Gastroesophageal sphincter (tissue), 4 donors: ENCODE results near the gene KRTAP10-2. TPM values are rescaled to one million over a fixed set of nuclear protein-coding genes. Genes with fewer than 3 reads are reported as not detected.

Experiments used
- ATAC-seq: fragments of 150-250 bp; one replicate; pipeline ENCODE4 v1.9.1; 2016; ENCODE audit warnings: mild to moderate bottlenecking, moderate library complexity
- H3K27ac ChIP-seq, 4 donors: fragments of 200-600 bp; sonication (generic) in 3 of 4; 1 replicate in 3 of 4; 2 replicates in 1 of 4; pipeline ENCODE4 v1.5.1; 2016 to 2019
- H3K27me3 ChIP-seq: fragments of 200-600 bp; sonication (generic); one replicate; pipeline ENCODE4 v1.5.1; 2019
- H3K36me3 ChIP-seq, 2 donors: fragments of 200-600 bp; sonication (generic); one replicate each; pipeline ENCODE4 v1.5.1; 2019; ENCODE audit warnings: control low read depth in 1 of 2
- H3K4me1 ChIP-seq, 3 donors: fragments of 200-600 bp; sonication (generic); 1 replicate in 2 of 3; 2 replicates in 1 of 3; pipeline ENCODE4 v1.5.1; 2016 to 2019; ENCODE audit warnings: control low read depth in 2 of 3
- H3K4me3 ChIP-seq, 2 donors: fragments of 200-600 bp; sonication (generic); one replicate each; pipeline ENCODE4 v1.5.1; 2019; ENCODE audit warnings: mild to moderate bottlenecking in 1 of 2, moderate library complexity in 1 of 2
- H3K9me3 ChIP-seq, 3 donors: fragments of 200-600 bp; sonication (generic); one replicate each; pipeline ENCODE4 v1.5.1; 2017 to 2019; ENCODE audit warnings: control low read depth in 2 of 3
- EP300 ChIP-seq: sonication (generic); formaldehyde crosslinking; IDR thresholded peaks from one replicate; pipeline ENCODE4 v1.6.1; 2017; ENCODE audit warnings: antibody characterized with exemption, mild to moderate bottlenecking
- POLR2A ChIP-seq, 2 donors: fragments of 450-650 bp; IDR thresholded peaks; one replicate each; pipeline ENCODE4 v1.6.1; 2017; ENCODE audit warnings: antibody characterized with exemption in 2 of 2, mild to moderate bottlenecking in 2 of 2, moderate library complexity in 1 of 2
- POLR2AphosphoS5 ChIP-seq: sonication (generic); formaldehyde crosslinking; IDR thresholded peaks from one replicate; pipeline ENCODE4 v1.6.1; 2017; ENCODE audit warnings: antibody characterized with exemption
- WGBS, 2 donors: methylation state at CpG; one replicate each; pipeline ENCODE4 v1.1.5; 2018; ENCODE audit warnings: low coverage in 1 of 2; 5-methylcytosine and 5-hydroxymethylcytosine counted together
- total RNA-seq, 4 donors: library from RNA; depleted of rRNA; stranded (reverse); fragments of >200 nt; gene quantifications; one replicate each; pipeline ENCODE4 v1.1.0, GENCODE V29; 2016
- TF ChIP-seq, protein P1 (sequence below), 4 experiments: fragments of 200-600 bp in 2 of 4; fragments of 450-650 bp in 2 of 4; sonication (generic) in 1 of 4; IDR thresholded peaks; one replicate each; pipeline ENCODE4 v1.5.1; 2017 to 2019; ENCODE audit warnings: antibody characterized with exemption in 4 of 4, mild to moderate bottlenecking in 2 of 4, moderate library complexity in 2 of 4

KRTAP10-2 gene
- total RNA-seq, 4 donors from 2014 or later: not detected

DNA sequence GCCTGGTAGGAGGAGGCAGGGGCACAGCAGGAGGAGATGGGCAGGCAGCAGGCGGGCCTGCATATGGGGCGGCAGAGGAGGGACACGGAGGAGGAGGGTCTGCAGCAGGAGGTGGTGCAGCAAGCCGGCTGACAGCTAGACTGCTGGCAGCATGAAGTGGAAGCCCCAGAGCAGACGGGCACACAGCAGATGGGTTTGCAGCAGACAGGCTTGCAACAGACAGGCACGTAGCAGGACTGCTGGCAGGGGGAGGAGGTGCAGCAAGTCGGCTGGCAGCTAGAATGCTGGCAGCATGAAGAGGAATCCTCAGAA is 28.5 kb upstream of the KRTAP10-2 start:
- Histone ChIP-seq H3K4me3 (no peak overlapping the region), H3K27me3 (peaks cover 47% of the 10 kb centered on the region), H3K36me3 (no peaks in the 10 kb centered on the region), H3K27ac (no peak overlapping the region), H3K4me1 (peaks cover 0 to 4% (median 0%) of the 10 kb centered on the region in 3 donors), H3K9me3 (peaks cover 0 to 62% (median 0%) of the 10 kb centered on the region in 3 donors)
- TF ChIP-seq POLR2A (IDR thresholded peaks at IDR 0.05) (no peak), POLR2AphosphoS5 (no peak), EP300 (no peak)
- TF ChIP-seq, protein P1, sequence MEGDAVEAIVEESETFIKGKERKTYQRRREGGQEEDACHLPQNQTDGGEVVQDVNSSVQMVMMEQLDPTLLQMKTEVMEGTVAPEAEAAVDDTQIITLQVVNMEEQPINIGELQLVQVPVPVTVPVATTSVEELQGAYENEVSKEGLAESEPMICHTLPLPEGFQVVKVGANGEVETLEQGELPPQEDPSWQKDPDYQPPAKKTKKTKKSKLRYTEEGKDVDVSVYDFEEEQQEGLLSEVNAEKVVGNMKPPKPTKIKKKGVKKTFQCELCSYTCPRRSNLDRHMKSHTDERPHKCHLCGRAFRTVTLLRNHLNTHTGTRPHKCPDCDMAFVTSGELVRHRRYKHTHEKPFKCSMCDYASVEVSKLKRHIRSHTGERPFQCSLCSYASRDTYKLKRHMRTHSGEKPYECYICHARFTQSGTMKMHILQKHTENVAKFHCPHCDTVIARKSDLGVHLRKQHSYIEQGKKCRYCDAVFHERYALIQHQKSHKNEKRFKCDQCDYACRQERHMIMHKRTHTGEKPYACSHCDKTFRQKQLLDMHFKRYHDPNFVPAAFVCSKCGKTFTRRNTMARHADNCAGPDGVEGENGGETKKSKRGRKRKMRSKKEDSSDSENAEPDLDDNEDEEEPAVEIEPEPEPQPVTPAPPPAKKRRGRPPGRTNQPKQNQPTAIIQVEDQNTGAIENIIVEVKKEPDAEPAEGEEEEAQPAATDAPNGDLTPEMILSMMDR (IDR thresholded peaks at IDR 0.05): no peak
- ATAC-seq: no peak
- 67 to 84% methylated on average over 5 to 7 of the region's 7 CpGs for WGBS, 2 donors

DNA sequence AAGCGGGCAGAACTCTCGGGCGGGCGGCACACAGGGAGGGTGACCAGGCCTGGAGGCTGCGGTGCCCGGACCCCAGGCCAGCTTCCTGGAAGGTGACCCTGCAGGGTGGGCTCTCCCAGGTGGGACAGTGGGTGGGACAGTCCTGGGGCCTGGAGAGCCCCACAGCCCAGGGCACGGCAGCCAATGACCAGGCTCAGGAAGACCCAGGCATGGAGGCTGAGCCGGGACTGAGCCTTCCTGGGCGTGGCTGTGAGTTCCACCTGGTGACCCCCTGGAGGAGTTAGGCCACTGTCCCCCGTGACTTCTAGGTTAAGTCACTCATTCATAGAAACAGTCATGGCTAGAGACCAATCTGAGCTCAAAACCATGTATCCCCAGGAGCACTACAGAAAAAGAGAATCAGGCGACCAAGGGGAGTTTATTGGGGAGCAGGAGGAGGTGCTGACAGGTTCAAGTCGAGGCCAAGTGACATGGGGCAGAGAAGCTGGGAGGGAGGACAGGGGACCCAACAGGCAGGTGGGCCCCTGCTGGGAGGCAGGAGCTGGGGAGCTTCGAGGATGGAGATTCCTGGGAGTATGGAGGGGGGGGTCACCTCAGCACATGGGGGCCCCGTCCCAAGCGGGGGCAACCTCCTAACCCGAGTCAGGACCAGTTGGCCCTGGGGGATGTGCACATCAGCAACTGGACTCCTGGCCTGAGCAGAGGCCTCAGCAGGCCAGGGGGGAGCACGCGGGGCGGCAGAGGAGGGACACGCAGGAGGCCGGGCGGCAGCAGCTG is 27.9 kb upstream of the KRTAP10-2 start:
- H3K4me3 ChIP-seq: no peak overlapping the region
- peaks cover 53% of the 10 kb centered on the region for H3K27me3 ChIP-seq
- H3K27ac ChIP-seq: no peak overlapping the region
- no peaks in the 10 kb centered on the region for H3K36me3 ChIP-seq
- TF ChIP-seq POLR2AphosphoS5: no peak
- no peak for TF ChIP-seq EP300
- TF ChIP-seq, protein P1 (IDR thresholded peaks at IDR 0.05): no peak
- no peak for TF ChIP-seq POLR2A (IDR thresholded peaks at IDR 0.05)
- H3K9me3 ChIP-seq: peaks cover 0 to 62% (median 0%) of the 10 kb centered on the region in 3 donors
- peaks cover 0 to 4% (median 0%) of the 10 kb centered on the region in 3 donors for H3K4me1 ChIP-seq
- 75% methylated on average over 2 to 5 of the region's 22 CpGs for WGBS, 2 donors
- no peak for ATAC-seq

- H3K36me3 ChIP-seq: no peaks in the 10 kb centered on the region
- H3K4me3 ChIP-seq: no peak overlapping the region
- TF ChIP-seq POLR2AphosphoS5: no peak
- TF ChIP-seq POLR2A (IDR thresholded peaks at IDR 0.05): no peak
- TF ChIP-seq EP300: no peak
- TF ChIP-seq, protein P1 (IDR thresholded peaks at IDR 0.05): no peak
- H3K27ac ChIP-seq: no peak overlapping the region
- WGBS, 2 donors: 87 to 92% methylated on average over 7 to 11 of the region's 17 CpGs
- peaks cover 0 to 4% (median 0%) of the 10 kb centered on the region in 3 donors for H3K4me1 ChIP-seq
- H3K9me3 ChIP-seq: peaks cover 0 to 62% (median 0%) of the 10 kb centered on the region in 3 donors
- no peak for ATAC-seq
- H3K27me3 ChIP-seq: peaks cover 58% of the 10 kb centered on the region
These were observed 27.2 kb upstream of the KRTAP10-2 start for GRCh38 chr21:44578371-44579055.

- peaks cover 71% of the 10 kb centered on the region for H3K27me3 ChIP-seq
- H3K36me3 ChIP-seq: no peaks in the 10 kb centered on the region
- H3K27ac ChIP-seq: no peak overlapping the region
- H3K4me3 ChIP-seq: no peak overlapping the region
- TF ChIP-seq POLR2AphosphoS5: no peak
- TF ChIP-seq EP300: no peak
- TF ChIP-seq, protein P1 (IDR thresholded peaks at IDR 0.05): no peak
- TF ChIP-seq POLR2A (IDR thresholded peaks at IDR 0.05): no peak
- no peak for ATAC-seq
- WGBS, 2 donors: 70 to 76% methylated on average over 2 to 10 of the region's 10 CpGs
- no peaks in the 10 kb centered on the region for H3K4me1 ChIP-seq
- H3K9me3 ChIP-seq: peaks cover 0 to 56% (median 0%) of the 10 kb centered on the region in 3 donors
These were observed 24.7 kb upstream of the KRTAP10-2 start for GRCh38 chr21:44576025-44576420.
